SH-SY5Y (cell line): ENCODE measurements around the gene P2RX4.

Source experiments
- GATA2 ChIP-seq: IDR thresholded peaks from 2 replicates; pipeline ENCODE4 v1.6.1; 2011; ENCODE audit warnings: mild to moderate bottlenecking, low read depth, low read length
- GATA3 ChIP-seq: IDR thresholded peaks from 2 replicates; pipeline ENCODE4 v1.6.1; 2011; ENCODE audit warnings: low read depth, mild to moderate bottlenecking, low read length, moderate library complexity

GRCh38 chr12:121260091-121260490 lies 50.2 kb downstream of the P2RX4 start:
- TF ChIP-seq GATA2 (no peak), GATA3 (no peak)
